Left kidney (tissue), 2 donors: ENCODE measurements around the gene GNAI3. TPM values are rescaled to one million over a fixed set of nuclear protein-coding genes. Genes with fewer than 3 reads are reported as not detected.

ENCODE experiments used
- DNase-seq: peaks from one replicate; pipeline ENCODE4 v3.0.0-alpha.2; 2013
- polyA plus RNA-seq: library from polyadenylated mRNA; unstranded; fragments of 120-200 nt; gene quantifications from one replicate; pipeline ENCODE4 v1.2.1, GENCODE V29; 2013; ENCODE audit not compliant: insufficient read length

Gene GNAI3
- polyA plus RNA-seq, 1 donor, result 13.1 TPM

DNA sequence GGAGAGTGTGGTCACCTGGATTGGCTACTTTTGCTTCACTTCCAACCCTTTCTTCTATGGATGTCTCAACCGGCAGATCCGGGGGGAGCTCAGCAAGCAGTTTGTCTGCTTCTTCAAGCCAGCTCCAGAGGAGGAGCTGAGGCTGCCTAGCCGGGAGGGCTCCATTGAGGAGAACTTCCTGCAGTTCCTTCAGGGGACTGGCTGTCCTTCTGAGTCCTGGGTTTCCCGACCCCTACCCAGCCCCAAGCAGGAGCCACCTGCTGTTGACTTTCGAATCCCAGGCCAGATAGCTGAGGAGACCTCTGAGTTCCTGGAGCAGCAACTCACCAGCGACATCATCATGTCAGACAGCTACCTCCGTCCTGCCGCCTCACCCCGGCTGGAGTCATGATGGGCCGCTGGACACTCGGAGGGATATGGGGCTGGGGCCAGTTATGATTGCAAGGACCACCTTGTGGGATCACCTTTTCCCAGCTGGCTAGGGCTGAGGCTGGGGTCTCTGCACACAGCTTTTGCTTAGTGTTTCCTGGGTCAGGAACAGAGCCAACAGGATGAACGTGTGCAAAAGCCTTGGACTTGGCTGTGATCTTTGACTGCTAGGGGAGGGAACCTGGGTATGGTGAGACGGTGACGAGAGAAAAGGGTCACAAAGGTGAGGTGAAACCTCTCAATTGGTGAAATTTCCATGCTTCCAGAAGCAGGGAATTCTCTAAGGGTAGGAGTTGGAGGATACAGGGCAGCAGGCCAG is 4.3 kb upstream of the GNAI3 start:
- DNase-seq, result no peak

DNA sequence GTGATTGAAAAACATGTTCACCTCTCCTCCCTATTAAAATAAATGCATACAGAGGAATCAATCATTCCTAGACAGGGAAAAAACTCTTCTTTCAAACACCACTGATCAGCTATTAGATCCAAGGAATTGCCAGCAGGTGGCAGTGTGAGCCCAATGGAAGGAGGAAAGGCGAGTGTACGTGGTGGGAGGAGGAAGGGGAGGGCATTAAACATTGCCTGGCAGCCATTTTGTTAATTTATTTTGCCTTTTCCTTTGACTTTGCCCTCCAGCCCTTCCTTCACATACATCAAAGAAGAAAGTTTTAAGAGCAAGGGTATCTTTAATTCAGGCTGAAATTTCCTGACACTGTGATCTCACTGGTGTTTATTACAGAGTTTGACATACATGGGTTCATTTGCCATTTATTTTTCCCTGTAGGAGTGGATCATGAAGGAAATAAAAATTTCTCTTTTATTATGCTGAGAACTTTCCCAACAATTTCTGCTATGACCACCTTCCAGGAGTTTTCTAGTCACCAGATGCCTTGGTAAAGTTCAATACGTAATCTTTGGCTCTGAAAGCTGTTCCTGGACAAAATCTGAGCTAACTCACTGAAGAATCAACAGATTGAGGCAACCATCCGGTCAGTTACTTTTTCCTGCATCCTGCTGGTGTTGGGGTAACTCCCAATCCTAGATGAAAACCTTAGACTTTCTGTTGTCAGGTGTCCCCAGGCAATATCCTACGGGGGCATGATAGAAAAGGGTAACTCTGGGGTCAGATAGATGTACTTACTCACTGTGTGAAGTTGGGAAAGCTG is 1.9 kb upstream of the GNAI3 start:
- peak; percentile 94 for DNase-seq

DNA sequence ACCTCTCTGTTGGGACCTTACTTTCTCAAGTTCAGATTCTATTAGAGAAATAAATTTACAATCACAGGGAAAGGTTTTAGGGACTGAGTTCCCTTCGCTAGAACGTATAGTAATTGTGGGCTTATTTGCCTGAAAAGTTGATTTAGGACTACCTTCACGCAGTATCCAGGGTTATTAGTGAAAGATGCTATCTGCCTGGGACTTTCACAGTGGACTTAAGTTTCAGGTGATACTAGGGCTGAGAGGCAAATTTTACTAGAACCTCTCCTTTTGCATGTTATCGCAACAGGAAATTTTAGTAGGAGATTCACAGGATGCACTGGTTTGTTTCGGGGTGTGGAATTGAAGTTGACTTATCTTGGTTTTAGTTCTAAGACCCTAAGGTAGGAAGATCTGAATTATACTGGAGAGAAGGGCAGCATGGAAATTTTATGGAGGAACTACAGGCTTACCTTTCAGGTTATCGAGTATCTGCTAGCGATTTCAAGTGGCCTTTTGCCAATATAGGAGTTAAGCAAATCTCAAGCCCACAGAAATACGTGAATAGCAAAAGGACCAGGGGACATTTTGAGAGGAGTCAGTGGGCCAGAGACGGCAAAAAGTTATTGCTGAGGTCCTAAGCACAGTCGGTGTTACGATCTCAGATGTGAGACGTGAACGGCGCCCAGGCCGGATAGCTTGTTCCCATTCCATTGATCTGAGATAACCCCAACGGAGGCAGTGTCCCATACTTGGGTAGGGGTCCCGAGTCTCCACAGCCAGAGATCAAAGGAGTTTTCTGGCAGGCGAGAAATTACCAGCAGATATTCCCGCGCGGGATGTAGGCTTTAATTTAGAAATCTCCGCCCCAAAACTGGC is 723 bp upstream of the GNAI3 start:
- no peak for DNase-seq

DNA sequence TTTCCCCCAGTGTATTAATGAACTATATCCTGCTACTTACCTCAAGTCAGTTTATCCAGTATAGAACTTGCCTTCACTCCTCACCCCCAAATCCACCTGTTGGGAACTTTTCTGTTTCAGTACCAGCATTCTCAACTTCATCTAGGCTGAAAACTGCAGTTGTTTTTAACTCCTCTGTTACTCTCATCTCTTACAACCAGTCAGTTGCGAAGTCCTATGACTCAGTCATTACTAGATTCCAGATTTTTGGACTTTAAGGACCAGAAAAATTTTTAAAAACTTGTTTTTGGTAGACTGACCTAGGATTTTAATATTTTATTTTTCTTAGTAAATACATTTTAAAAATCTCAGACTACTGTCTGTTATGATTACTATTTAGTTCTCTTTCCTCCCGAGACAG is 8.1 kb downstream of the GNAI3 start:
- DNase-seq, result no peak

DNA sequence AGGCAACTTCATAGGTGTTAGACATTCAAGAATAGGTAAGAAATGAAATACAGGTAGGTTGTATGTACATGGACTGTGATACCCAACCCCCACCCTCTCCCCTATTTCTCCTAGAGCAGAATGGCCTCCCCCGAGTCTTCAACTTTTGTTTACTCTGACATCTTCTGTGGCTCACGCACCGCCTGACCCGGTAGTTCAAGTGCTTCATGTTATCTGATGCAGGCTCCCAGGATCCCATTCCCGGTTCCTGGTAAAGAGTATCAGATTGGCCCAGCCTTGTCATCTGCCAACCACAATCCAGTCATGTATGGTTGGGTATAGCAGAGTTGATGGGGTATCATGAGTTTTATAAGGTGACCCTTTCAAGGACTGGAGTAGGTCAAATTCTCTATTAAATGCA is 9.1 kb downstream of the GNAI3 start:
- DNase-seq, result no peak

DNA sequence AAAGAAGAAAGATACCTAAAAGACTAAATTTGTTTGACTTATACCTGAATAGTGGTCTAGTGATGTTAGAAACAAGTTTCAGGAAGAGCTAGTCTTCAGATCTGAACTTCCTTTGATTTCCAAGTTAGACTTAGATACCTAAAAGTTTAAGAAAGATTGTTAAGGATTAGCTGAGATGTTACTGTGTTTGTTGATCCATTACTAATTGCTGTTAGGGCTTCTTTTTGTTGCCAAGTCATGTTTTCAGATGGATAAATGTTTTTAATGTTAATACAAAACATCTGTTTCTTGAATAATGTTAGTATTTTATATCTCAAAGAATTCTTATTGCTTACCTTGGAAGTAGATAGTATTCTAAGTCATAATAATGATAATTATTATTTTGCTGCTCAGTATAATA is 11.6 kb downstream of the GNAI3 start:
- DNase-seq, result no peak

DNA sequence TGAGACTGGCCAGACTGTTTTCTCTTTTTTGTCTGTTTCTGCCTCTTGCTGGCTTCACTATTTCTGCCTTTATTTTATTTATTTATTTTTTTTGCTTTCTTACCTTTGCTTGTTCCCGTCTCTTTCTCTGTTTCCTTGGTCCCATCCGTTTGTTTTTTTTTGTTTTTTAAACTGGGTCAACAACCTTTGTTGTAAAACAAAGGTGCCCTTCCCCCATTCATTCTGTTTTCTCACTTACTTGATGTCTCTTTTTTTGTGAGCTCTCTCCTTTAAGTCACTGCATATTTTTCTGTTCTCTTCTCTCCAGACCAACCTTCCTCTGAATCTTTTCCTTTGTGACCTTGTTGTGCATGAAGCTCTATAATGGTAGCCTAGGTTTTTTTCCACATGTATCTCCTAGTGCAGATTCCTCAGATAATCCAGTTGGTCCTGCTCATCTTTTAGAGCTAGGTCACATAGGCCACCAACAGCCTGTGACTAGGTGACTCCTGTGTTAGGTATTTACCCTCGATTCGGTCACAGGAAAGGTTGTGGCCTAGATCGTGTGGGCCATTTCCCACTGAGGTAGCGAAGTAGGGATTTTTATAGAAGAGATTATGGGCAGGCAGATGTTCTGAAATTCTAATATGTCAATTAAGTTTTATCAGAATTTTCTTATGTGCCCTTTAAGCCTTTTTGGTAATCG is 15.9 kb downstream of the GNAI3 start:
- DNase-seq, result no peak

DNA sequence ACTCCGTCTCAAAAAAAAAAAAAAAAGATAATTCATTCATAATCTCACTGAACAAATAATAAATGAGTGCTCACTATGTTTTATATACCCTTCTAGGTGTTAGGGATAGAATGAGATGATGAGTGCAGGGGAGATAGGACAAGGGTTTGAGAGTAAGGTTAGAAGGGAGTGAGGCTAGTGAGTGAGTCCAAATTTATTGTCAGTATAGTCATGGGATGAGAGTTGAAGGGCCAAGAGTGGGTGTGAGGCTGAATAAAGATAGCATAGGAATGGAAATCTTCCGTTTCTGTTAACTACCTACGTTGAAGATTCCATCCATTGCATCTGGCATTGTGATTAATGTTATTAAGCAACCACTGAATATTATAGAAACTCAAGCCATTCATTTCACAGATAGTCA is 16.8 kb downstream of the GNAI3 start:
- DNase-seq, result no peak

DNA sequence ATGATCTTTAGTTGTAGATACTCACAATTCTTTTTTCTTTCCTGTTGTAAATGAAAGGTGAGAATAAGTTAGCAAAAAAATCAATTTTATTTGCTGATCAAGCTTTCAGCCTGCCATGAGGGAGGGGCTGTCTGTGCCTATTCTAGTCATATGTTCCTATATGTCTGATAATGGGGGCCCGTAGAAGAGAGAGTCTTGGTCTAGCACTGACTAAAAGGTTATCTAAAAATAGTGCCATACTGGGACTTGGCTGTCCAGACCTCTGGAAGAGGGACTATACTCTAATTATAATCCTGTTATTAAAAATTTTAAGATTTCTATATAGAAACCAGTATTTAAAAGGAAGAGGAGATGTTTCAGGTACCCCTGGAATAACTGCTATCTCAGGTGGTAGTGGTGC is 18.6 kb downstream of the GNAI3 start:
- DNase-seq, result no peak

DNA sequence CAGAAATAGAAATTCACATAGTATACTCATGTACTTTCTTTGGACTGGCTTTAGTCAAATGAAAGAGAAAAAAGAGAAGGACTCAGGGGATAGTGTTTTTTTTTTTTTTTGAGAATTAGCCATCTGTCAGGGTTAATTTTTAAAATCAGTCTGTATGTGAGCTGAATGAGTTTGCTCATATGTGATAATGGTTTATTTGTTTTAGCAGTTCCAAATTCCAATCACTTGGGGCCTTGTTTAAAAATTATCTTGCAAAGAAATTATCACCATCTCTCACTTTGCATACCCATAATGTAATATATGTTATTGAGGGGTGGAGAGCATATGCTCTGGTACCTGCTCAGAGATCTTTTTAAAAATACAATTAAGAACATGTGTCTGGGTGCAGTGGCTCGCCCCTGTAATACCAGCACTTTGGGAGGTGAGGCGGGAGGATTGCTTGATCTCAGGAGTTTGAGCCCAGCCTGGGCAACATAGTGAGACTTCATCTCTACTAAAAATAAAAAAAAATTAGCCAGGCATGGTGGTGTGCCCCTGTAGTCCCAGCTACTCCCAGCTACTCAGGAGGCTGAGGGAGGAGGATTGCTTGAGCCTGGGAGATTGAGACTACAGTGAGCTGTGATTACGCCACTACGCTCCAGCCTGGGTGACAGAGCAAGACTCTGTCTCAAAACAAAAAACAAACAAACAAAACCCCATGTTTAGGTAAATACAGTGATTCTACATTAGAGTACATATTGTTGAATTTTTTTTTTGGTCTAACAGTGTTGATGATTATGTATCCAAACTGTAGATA is 19.7 kb downstream of the GNAI3 start:
- no peak for DNase-seq

DNA sequence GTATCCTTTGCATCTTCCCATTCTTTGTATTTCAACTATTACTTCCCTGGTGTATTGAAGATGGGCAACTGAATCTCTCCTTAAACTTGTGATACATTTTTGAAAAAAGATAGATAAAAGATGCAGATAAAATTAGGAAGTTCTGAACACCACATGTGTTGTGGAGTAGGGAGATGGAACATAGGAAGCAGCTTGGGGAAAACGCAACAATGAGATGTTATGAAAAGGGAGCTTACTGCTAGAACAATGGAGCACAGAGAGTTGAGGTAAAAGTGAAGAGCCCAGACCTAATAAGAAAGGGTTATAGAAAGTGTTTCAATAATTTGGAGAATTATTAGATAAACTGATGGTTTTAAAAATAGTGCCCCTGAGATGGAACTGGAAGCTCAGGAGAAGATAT is 20.9 kb downstream of the GNAI3 start:
- no peak for DNase-seq

DNA sequence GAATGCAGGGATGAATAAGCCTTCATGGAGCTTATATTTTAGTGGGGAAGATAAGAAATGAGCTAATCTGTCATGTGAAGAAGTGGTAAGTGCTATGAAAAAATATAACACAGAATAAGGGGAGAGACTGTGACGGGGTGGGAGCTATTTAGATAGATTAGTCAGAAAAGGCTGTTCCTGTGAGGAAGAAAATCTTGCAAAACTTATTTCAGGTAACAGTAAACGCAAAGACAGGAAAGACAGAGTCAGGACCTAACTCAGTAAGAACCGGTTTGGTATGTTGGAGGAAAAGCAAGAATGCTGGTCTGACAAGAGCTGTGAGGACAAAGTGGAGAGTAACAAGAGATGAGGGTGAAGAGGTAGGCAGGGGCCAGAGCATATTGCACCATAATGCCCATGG is 22.0 kb downstream of the GNAI3 start:
- DNase-seq, result no peak

DNA sequence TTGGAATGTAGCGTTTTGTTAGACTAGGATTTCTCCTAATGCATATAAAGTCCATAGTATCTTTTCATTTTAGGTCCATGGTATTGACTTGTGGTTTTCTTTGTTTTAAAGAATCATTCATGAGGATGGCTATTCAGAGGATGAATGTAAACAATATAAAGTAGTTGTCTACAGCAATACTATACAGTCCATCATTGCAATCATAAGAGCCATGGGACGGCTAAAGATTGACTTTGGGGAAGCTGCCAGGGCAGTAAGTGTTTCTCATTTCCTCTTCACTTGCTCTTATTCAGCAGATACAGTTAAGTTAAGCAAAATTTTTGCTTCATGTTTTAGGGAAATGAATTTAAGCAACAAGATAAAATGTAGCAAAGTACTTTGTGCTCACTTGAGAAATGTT is 25.4 kb downstream of the GNAI3 start:
- no peak for DNase-seq

DNA sequence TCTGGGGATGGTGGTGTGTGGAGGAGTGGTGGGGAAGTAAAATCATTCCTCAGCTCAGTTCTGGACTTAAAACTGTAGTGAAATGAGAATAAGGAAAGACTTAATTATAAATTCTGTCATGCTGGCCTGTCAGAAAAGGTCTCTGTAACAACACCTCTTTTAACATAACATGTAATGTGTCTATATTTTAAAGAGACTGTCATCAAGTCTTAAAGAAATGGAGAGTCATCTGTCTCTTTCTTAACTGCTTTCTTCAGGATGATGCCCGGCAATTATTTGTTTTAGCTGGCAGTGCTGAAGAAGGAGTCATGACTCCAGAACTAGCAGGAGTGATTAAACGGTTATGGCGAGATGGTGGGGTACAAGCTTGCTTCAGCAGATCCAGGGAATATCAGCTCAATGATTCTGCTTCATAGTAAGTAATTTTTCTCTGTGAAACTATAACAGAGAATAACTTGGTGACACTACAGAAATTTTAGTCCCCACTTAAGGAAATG is 30.6 kb downstream of the GNAI3 start:
- DNase-seq, result no peak

DNA sequence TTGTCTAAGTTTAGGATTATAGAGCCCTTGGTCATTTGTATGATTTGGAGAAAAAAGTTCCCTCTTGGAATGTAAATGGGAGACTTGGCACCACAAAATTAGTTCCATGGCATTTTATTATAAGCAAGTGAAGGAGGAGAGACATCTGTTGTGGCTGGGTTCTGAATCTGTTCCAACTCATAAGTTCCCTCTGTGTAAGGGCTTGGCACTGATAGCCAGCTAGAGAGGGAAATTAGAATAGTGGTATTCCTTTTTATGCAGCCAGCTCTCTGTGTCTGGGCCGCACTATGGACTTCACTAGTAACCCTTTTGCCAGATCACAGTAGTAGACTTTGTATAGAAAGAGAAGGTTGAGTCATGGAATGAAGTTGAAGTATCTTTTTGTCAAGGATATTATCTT is 31.1 kb downstream of the GNAI3 start:
- no peak for DNase-seq

DNA sequence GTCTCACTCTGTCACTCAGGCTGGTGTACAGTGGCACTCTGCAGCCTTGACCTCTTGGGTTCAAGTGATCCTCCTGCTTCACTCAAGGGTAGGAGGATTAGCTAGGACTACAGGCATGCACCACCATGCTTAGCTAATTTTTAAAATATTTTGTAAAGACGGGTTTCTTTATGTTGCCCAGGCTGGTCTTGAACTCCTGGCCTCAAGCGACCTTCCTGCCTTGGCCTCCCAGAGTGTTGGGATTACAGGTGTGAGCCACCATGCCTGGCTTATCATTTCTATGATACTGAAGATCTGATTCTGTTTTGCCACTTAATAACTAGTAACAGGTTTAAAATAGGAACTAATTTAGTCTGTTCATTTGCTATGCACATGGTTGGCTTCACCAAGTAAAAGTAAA is 33.6 kb downstream of the GNAI3 start:
- DNase-seq, result no peak

DNA sequence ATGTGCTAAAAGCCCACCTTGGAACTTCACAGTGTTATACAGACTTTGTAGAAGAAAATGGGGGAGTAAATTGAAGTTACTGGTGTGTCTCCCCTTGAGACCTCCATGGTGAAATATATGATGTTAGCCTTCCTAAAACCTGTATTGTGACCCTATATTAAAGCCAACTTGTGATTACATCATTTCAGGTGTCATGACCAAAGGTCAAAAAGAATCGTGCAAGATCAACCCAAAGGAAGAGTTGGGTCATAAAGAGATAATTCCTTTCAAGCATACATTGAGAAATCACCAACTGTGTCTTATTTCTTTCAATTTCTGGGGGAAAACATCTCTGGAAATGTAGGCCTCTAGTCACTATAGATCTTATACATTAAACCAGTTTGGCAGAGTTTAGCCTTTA is 36.4 kb downstream of the GNAI3 start:
- DNase-seq, result no peak

DNA sequence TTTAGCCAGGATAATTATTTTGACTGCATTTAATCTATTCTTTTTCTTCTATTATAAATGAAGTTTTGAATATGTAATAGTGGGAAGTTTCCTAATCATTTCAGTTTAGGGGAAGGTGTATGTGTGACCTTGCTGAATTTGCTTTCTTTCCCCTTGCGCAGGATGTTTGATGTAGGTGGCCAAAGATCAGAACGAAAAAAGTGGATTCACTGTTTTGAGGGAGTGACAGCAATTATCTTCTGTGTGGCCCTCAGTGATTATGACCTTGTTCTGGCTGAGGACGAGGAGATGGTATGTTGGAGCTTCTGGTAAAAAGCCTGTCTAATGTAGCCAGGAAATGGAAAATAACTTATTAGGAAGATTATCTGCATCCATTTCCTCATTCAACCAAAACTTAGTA is 37.6 kb downstream of the GNAI3 start:
- DNase-seq, result no peak

DNA sequence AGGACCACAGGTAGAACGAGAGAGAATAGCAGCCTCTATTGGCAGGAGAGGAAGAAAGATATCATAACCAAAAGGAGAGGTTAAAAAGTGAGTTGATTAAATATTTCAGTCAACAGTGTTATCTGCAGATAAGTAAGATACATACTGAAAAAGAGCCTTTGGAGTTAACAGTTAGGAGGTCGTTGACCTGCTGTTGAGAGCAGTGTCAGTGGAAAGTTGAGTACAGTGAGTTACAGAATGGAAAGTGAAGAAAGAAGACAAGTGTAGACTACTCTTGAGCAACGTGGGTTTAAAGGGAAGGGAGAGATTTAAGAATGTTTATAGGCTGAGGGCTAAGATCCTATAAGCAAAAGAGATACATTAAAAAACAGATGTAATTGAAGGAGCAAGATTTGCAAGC is 40.8 kb downstream of the GNAI3 start:
- DNase-seq, result no peak

DNA sequence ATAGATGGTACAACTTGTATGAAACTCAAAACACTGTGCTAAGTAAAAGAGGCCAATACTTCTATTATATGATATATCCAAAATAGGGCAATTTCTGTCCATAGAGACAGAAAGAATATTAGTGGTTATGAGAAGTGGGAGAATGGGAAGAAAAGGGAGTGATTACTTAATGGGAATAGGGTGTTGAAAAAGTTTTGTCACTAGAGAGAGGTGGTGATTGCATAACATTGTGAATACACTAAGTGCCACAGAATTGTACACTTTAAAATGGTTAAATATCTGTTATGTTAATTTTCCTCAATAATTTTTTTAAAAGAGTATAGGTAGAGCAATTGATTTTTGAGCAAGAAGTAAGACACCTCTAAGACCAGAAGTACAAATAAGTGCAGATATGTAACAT is 41.3 kb downstream of the GNAI3 start:
- no peak for DNase-seq

DNA sequence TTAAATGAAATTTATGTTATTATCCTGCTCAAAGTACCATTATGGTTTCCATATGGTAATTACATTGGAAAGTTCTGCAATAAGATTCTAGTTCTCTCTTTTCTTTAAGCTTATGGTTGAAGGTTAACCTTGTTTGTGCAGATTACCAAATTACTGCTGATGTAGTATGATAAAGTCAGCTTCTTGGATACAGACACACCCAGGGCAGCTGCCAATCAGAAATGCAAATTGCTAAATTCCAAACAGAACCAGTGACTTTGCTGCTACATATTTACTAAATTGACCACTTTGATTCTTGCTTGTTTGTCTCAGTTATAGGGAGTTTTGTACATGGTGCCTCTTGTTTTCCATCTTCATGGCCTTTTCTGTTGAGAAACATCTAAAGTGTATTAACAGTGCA is 44.5 kb downstream of the GNAI3 start:
- no peak for DNase-seq
